OCI-LY7 (cell line): Measurements from ENCODE around the gene KRTAP5-5. TPM values are rescaled to one million over a fixed set of nuclear protein-coding genes. Genes with fewer than 3 reads are reported as not detected.

Source experiments
- BruUV-seq: library from RNA; stranded (reverse); fragments of 400-500 nt; replicated peaks from 2 replicates; lab custom pipeline; 2021; lab: Mats Ljungman, UMichigan
- CTCF ChIA-PET: fragments of 300-600 bp; sonication (Branson Sonifier 250); formaldehyde crosslinking; loops from one replicate; lab custom pipeline; 2022; ENCODE audit warnings: antibody characterized with exemption; ENCODE audit not compliant: unreplicated experiment; lab: Charles Lee
- POLR2A ChIA-PET: fragments of 300-600 bp; sonication (Branson Sonifier 250); formaldehyde crosslinking; loops from one replicate; lab custom pipeline; 2022; ENCODE audit warnings: antibody characterized with exemption; lab: Charles Lee
- DNase-seq: peaks from one replicate; pipeline ENCODE4 v3.0.0-alpha.2; 2015; ENCODE audit warnings: low spot score
- H2AFZ ChIP-seq: fragments of 200-600 bp; sonication (generic), shearing (Covaris generic); 2 replicates; pipeline ENCODE4 v1.6.1; 2014; ENCODE audit warnings: mild to moderate bottlenecking, antibody characterized with exemption, low read length, moderate library complexity
- H3K27ac ChIP-seq: fragments of 200-600 bp; sonication (generic); 2 replicates; pipeline ENCODE4 v1.5.1; 2014; ENCODE audit warnings: mixed run types, low read depth, mild to moderate bottlenecking, moderate library complexity, low read length, inconsistent platforms; ENCODE audit not compliant: poor library complexity, severe bottlenecking
- H3K36me3 ChIP-seq: fragments of 200-600 bp; sonication (generic); 2 replicates; pipeline ENCODE4 v1.6.1; 2014; ENCODE audit warnings: mild to moderate bottlenecking, antibody characterized with exemption, low read length, moderate library complexity, mixed read lengths; ENCODE audit not compliant: insufficient read depth
- H3K4me1 ChIP-seq: fragments of 200-600 bp; sonication (generic); 2 replicates; pipeline ENCODE4 v1.5.1; 2014; ENCODE audit warnings: mild to moderate bottlenecking, low read length; ENCODE audit not compliant: insufficient read depth, poor library complexity, severe bottlenecking
- H3K4me2 ChIP-seq: fragments of 200-600 bp; sonication (generic); 2 replicates; pipeline ENCODE4 v1.6.1; 2014; ENCODE audit warnings: mild to moderate bottlenecking, low read length
- H3K4me3 ChIP-seq: fragments of 200-600 bp; sonication (generic); 2 replicates; pipeline ENCODE4 v1.5.1; 2014; ENCODE audit warnings: mild to moderate bottlenecking, low read depth, low read length; ENCODE audit not compliant: poor library complexity, severe bottlenecking
- H3K79me2 ChIP-seq: fragments of 200-600 bp; sonication (generic); 2 replicates; pipeline ENCODE4 v1.6.1; 2016; ENCODE audit warnings: low read depth, mild to moderate bottlenecking, low read length, moderate library complexity, mixed read lengths; ENCODE audit not compliant: insufficient read depth
- H3K9me2 ChIP-seq: fragments of 200-600 bp; sonication (generic); 2 replicates; pipeline ENCODE4 v1.6.1; 2016; ENCODE audit warnings: mild to moderate bottlenecking, low read length, mixed read lengths; ENCODE audit not compliant: insufficient read depth
- H3K9me3 ChIP-seq: fragments of 200-600 bp; sonication (generic); 2 replicates; pipeline ENCODE4 v1.6.1; 2014; ENCODE audit warnings: mild to moderate bottlenecking, mixed run types, low read length, mixed read lengths
- H4K20me1 ChIP-seq: fragments of 200-600 bp; sonication (generic); 2 replicates; pipeline ENCODE4 v1.6.1; 2014; ENCODE audit warnings: mild to moderate bottlenecking, antibody characterized with exemption, low read length, moderate library complexity, mixed read lengths; ENCODE audit not compliant: insufficient read depth
- CTCF ChIP-seq: fragments of 200-600 bp; sonication (generic); conservative IDR thresholded peaks from 2 replicates; pipeline ENCODE4 v1.5.1; 2014; ENCODE audit warnings: mild to moderate bottlenecking, antibody characterized with exemption, low read length, moderate library complexity, mixed read lengths
- EZH2phosphoT487 ChIP-seq: fragments of 200-600 bp; sonication (generic); IDR thresholded peaks from 2 replicates; pipeline ENCODE4 v1.6.1; 2018; ENCODE audit warnings: low read depth, borderline replicate concordance, mild to moderate bottlenecking, mixed run types, antibody characterized with exemption, low read length, moderate library complexity, mixed read lengths
- intact Hi-C: fragments of 100-400 bp; cut with micrococcal nuclease; formaldehyde crosslinking; loops from one replicate; pipeline ENCODE4 v1.10.0; 2022; ENCODE audit not compliant: unreplicated experiment
- total RNA-seq, 2 experiments: library from RNA; depleted of rRNA in 1 of 2; stranded (reverse); fragments of >200 nt in 1 of 2; shearing (Covaris generic) in 1 of 2; gene quantifications; 2 replicates each; pipeline ENCODE4 v1.2.3, GENCODE V29; 2014 to 2022

Gene KRTAP5-5
- total RNA-seq, 2 experiments from 2014 or later: not detected

- no peak overlapping the region for H3K4me3 ChIP-seq
- no peak overlapping the region for H3K27ac ChIP-seq
- H3K4me2 ChIP-seq: no peak overlapping the region
- H3K4me1 ChIP-seq: no peaks in the 10 kb centered on the region
- H3K9me2 ChIP-seq: no peaks in the 10 kb centered on the region
- DNase-seq: no peak
- H3K36me3 ChIP-seq: no peaks in the 10 kb centered on the region
- H2AFZ ChIP-seq: no peak overlapping the region
- H3K79me2 ChIP-seq: no peaks in the 10 kb centered on the region
- no TSS peak for BruUV-seq
- intact Hi-C loops: no loop called here
- CTCF ChIA-PET: no interaction called here
- POLR2A ChIA-PET: interaction anchor here (0.6 kb wide), 1 partner anchor 164 kb away, joined by 3 read pairs; no protein-coding TSS in a partner anchor
- no peaks in the 10 kb centered on the region for H4K20me1 ChIP-seq
- TF ChIP-seq EZH2phosphoT487 (no peak), CTCF (no peak)
- no peaks in the 10 kb centered on the region for H3K9me3 ChIP-seq
Observed at GRCh38 chr11:1619449-1619848, 10.1 kb upstream of the KRTAP5-5 start.

GRCh38 chr11:1622086-1622485 lies 7.5 kb upstream of the KRTAP5-5 start, which contains the start of gene KRTAP5-4:
KRTAP5-4 (minus strand) TSS chr11:1622138; CDS start chr11:1622093, 45 bp downstream.
- H3K79me2 ChIP-seq: no peaks in the 10 kb centered on the region
- no peaks in the 10 kb centered on the region for H3K36me3 ChIP-seq
- no peaks in the 10 kb centered on the region for H3K9me2 ChIP-seq
- TF ChIP-seq EZH2phosphoT487: no peak
- no peak for TF ChIP-seq CTCF
- H3K4me3 ChIP-seq: no peak within 1 kb of the TSS
- H3K4me2 ChIP-seq: no peak within 1 kb of the TSS
- intact Hi-C loops: no loop called here
- no peaks in the 10 kb centered on the region for H4K20me1 ChIP-seq
- POLR2A ChIA-PET: no interaction called here
- no peak within 1 kb of the TSS for H3K27ac ChIP-seq
- no peaks in the 10 kb centered on the region for H3K9me3 ChIP-seq
- no peak within 1 kb of the TSS for H2AFZ ChIP-seq
- CTCF ChIA-PET: no interaction called here
- no peak for DNase-seq
- no TSS peak for BruUV-seq
- no peaks in the 10 kb centered on the region for H3K4me1 ChIP-seq

- CTCF ChIA-PET: no interaction called here
- Histone ChIP-seq H3K79me2 (no peaks in the 10 kb centered on the region), H3K9me3 (no peaks in the 10 kb centered on the region), H3K4me2 (no peak overlapping the region), H4K20me1 (no peaks in the 10 kb centered on the region), H3K4me3 (no peak overlapping the region), H3K27ac (no peak overlapping the region), H3K4me1 (no peaks in the 10 kb centered on the region), H2AFZ (no peak overlapping the region), H3K36me3 (no peaks in the 10 kb centered on the region), H3K9me2 (no peaks in the 10 kb centered on the region)
- TF ChIP-seq CTCF: no peak
- TF ChIP-seq EZH2phosphoT487: no peak
- intact Hi-C loops: no loop called here
- POLR2A ChIA-PET: no interaction called here
- no peak for DNase-seq
- no TSS peak for BruUV-seq
Observed at GRCh38 chr11:1623716-1624115, 5.9 kb upstream of the KRTAP5-5 start.
